K562 (cell line): ENCODE data around the gene HIVEP3.

ENCODE experiments used
- CBFB ChIP-seq: sonication (generic); formaldehyde crosslinking; IDR thresholded peaks from 2 replicates; pipeline ENCODE4 v1.4.0; 2020; ENCODE audit warnings: mild to moderate bottlenecking, missing genetic modification reagents
- CTCF ChIP-seq, 3 experiments: IDR thresholded peaks in 2 of 3; conservative IDR thresholded peaks in 1 of 3; 2 replicates each; pipeline ENCODE4 v1.5.1; 2011 to 2012; ENCODE audit warnings: low read length in 3 of 3, mild to moderate bottlenecking in 3 of 3, control low read depth in 2 of 3, improper control_type of control experiment in 1 of 3, inconsistent platforms in 1 of 3, low read depth in 1 of 3, mixed read lengths in 1 of 3, moderate library complexity in 1 of 3; ENCODE audit not compliant: insufficient read depth in 2 of 3
- POLR2AphosphoS5 ChIP-seq: IDR thresholded peaks from 2 replicates; pipeline ENCODE4 v1.6.1; 2011; ENCODE audit warnings: mild to moderate bottlenecking, low read depth, low read length, moderate library complexity; ENCODE audit not compliant: control insufficient read depth, insufficient read depth
- PRDM10 ChIP-seq: fragments of 450-650 bp; IDR thresholded peaks from 2 replicates; pipeline ENCODE4 v1.6.1; 2018; ENCODE audit not compliant: partially characterized antibody
- SAP30 ChIP-seq: fragments of 200-600 bp; sonication (generic); IDR thresholded peaks from 2 replicates; pipeline ENCODE4 v1.6.1; 2012; ENCODE audit warnings: borderline replicate concordance, low read depth, mild to moderate bottlenecking, moderate library complexity, low read length, control low read depth, inconsistent platforms; ENCODE audit not compliant: insufficient read depth, poor library complexity, severe bottlenecking
- SIX5 ChIP-seq, 2 experiments: IDR thresholded peaks; 2 replicates each; pipeline ENCODE4 v1.6.1; 2011; ENCODE audit warnings: low read length in 2 of 2, borderline replicate concordance in 1 of 2, low read depth in 1 of 2, mild to moderate bottlenecking in 1 of 2, moderate library complexity in 1 of 2; ENCODE audit not compliant: insufficient read depth in 1 of 2
- TRIM28 ChIP-seq: fragments of 450-650 bp; IDR thresholded peaks from 2 replicates; pipeline ENCODE4 v1.6.1; 2017
- ZNF512 ChIP-seq: IDR thresholded peaks from 2 replicates; pipeline ENCODE4 v1.6.1; 2016; ENCODE audit warnings: missing genetic modification characterization, missing compliant biosample characterization

GRCh38 chr1:41614818-41615217, 303.9 kb downstream of the HIVEP3 start:
- TF ChIP-seq POLR2AphosphoS5: no peak
- no peak for TF ChIP-seq SIX5 (IDR thresholded peaks at IDR 0.05; ENCODE audit: borderline replicate concordance in 1 of 2, insufficient read depth in 1 of 2, low read depth in 1 of 2, low read length in 2 of 2)
- no peak for TF ChIP-seq TRIM28
- TF ChIP-seq ZNF512 (tag): no peak
- TF ChIP-seq CTCF (IDR thresholded peaks at IDR 0.05 in 2 of 3, conservative IDR thresholded peaks at IDR 0.05 in 1 of 3; ENCODE audit: insufficient read depth in 2 of 3, low read depth in 1 of 3, low read length in 3 of 3): no peak
- TF ChIP-seq PRDM10: no peak
- no peak for TF ChIP-seq SAP30
- no peak for TF ChIP-seq CBFB (CRISPR knock-in tag)
